ENCODE data around the gene SEC11A.

Gene SEC11A

DNA sequence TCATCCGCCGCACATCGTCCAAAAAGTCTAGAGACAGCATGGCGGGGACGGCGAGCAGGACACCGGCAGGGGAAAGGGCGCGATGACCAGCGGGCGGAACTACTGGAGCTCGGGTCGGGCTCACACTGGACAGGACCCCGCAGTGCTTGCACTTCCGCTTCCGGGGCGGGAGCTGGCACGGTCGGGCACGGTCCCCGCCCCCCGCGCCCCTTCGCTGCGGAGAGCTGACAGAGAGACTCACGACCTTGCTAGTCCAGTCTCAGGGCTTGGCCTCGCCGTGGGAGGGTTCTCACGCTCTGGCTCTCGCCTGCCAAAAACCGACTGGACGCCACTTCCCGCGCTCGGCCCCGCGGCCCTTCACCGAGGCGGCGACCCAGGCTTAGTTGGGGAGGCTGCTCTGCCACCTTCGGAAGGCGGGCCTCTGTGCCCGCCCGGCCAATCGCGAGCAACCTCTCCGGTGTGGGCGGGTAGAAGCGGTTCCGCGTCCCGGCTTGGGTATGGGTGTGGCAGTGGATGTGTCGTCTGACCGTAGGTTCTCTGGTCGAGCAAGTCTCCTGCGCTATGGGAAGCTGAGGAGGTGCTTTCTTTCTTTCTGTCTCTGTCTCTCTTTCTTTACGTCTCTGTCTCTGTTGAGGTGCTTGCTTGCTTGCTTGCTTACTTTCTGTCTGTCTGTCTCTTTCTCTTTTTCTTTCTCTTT is at the start of gene SEC11A:
Gene SEC11A (minus strand): TSS at position 104 of the 697 bp plus-strand sequence. CDS start 64 bp downstream, at position 40.
- H3K9me3 ChIP-seq (ENCODE audit: severe bottlenecking): no peaks in the 10 kb centered on the region
- TF ChIP-seq, protein P1, sequence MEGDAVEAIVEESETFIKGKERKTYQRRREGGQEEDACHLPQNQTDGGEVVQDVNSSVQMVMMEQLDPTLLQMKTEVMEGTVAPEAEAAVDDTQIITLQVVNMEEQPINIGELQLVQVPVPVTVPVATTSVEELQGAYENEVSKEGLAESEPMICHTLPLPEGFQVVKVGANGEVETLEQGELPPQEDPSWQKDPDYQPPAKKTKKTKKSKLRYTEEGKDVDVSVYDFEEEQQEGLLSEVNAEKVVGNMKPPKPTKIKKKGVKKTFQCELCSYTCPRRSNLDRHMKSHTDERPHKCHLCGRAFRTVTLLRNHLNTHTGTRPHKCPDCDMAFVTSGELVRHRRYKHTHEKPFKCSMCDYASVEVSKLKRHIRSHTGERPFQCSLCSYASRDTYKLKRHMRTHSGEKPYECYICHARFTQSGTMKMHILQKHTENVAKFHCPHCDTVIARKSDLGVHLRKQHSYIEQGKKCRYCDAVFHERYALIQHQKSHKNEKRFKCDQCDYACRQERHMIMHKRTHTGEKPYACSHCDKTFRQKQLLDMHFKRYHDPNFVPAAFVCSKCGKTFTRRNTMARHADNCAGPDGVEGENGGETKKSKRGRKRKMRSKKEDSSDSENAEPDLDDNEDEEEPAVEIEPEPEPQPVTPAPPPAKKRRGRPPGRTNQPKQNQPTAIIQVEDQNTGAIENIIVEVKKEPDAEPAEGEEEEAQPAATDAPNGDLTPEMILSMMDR (IDR thresholded peaks at IDR 0.05; ENCODE audit: low read depth, low read length): no peak
- H3K27ac ChIP-seq: peak within 1 kb of the TSS; percentile 94
- peak; percentile 95 for DNase-seq
- H3K4me3 ChIP-seq (ENCODE audit: low read depth, low read length): peak within 1 kb of the TSS; percentile 91
- H3K36me3 ChIP-seq: peaks cover 11% of the 10 kb centered on the region
- no peaks in the 10 kb centered on the region for H3K27me3 ChIP-seq (ENCODE audit: insufficient read depth, low read depth, severe bottlenecking)

DNA sequence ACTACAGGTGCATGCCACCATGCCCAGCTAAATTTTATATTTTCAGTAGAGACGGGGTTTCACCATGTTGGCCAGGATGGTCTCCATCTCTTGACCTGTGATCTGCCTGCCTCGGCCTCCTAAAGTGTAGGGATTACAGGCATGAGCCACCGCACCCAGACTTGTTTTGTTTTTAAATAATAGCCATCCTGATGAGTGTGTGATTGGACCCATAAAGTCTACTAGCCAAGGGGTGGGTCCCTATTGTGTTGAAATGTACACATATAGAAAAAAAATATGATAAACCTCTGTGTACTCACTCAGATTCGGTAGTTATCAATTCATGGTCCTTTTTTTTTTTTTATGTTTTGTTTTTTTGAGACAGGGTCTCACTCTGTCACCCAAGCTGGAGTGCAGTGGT is 49.7 kb upstream of the SEC11A start:
- Histone ChIP-seq H3K36me3 (peaks cover 54% of the 10 kb centered on the region), H3K4me3 (ENCODE audit: low read depth, low read length) (no peak overlapping the region), H3K9me3 (ENCODE audit: severe bottlenecking) (no peaks in the 10 kb centered on the region), H3K27me3 (ENCODE audit: insufficient read depth, low read depth, severe bottlenecking) (no peaks in the 10 kb centered on the region), H3K27ac (no peak overlapping the region)
- no peak for DNase-seq
- TF ChIP-seq, protein P1 (IDR thresholded peaks at IDR 0.05; ENCODE audit: low read depth, low read length): no peak

DNA sequence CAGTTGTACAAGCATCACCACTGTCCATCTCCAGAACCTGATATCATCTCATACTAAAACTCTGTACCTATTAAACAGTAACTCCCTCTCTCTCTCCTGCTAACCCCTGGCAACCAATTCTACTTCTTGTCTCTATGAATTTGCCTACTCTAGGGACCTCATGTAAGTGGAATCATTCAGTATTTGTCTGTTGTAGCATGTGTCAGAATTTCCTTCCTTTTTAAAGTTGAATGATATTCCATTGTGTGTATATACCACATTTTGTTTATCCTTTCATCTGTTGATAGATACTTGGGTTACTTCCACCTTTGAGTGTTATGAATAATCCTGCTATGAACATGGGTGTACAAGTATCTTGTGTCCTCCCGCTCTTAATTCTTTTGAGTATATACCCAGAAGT is 49.0 kb upstream of the SEC11A start:
- H3K36me3 ChIP-seq: peaks cover 50% of the 10 kb centered on the region
- TF ChIP-seq, protein P1 (IDR thresholded peaks at IDR 0.05; ENCODE audit: low read depth, low read length): no peak
- no peaks in the 10 kb centered on the region for H3K27me3 ChIP-seq (ENCODE audit: insufficient read depth, low read depth, severe bottlenecking)
- no peak for DNase-seq
- no peaks in the 10 kb centered on the region for H3K9me3 ChIP-seq (ENCODE audit: severe bottlenecking)
- H3K4me3 ChIP-seq (ENCODE audit: low read depth, low read length): no peak overlapping the region
- no peak overlapping the region for H3K27ac ChIP-seq

DNA sequence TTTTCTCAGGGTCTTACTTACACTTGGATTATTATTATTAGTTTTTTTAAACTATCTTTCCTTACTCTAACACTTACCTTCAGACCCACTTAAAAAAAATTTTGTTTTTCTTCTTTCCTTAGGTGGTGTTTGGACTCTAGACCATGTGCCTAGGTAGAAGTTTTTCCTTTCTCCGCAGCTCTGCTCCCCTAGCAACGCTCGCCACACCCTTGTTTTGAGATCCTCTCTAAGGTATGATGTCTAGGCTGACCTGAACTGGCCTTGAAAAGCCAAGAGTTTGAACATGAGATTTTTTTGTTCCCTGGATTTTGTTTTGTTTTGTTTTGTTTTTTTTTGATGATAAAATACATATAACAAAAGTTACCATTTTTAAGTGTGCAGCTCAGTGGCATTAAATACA is 48.6 kb upstream of the SEC11A start:
- H3K27ac ChIP-seq: no peak overlapping the region

DNA sequence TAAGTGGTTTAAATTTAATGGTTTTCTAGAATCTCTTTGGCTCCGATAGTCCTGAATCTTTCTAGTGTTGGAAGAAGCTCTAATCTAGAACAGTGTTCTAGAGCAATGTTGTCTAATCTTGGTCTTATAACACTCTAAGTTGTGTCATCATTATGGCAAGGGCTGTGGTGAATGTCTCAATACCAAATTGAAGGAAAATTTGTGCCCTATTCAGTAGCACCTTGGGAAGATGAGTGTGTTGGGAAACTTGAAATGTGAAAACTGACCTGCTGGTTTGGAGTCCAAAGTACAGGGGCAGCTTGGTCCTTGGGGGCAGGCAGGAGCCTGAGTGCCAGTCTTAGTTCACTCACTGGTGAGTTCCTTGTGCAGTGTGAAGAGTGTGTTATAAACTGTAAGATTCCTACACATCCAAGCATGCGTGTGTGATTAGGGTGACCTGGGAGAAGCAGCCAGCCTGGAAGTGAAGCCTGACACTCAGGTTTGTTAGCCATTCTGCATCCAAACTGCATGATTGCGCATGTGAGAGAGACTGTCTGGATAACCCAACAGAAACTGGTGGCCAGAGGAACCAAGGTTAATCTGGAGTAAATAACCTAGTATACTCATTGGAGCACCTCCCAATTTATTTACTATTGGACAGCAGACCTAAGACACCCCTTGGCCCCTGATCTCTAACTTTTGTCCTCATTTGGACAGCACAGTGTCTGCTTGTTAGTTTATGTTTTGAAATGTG is 47.1 kb upstream of the SEC11A start:
- Histone ChIP-seq H3K27me3 (ENCODE audit: insufficient read depth, low read depth, severe bottlenecking) (no peaks in the 10 kb centered on the region), H3K27ac (no peak overlapping the region; the same call in 1 of the 2 replicates), H3K9me3 (ENCODE audit: severe bottlenecking) (no peaks in the 10 kb centered on the region), H3K4me3 (ENCODE audit: low read depth, low read length) (no peak overlapping the region), H3K36me3 (peaks cover 32% of the 10 kb centered on the region)
- DNase-seq: no peak
- TF ChIP-seq, protein P1 (IDR thresholded peaks at IDR 0.05; ENCODE audit: low read depth, low read length): no peak

More for the DNA sequence above, 48.6 kb upstream of the SEC11A start:
- DNase-seq: no peak
- TF ChIP-seq, protein P1 (IDR thresholded peaks at IDR 0.05; ENCODE audit: low read depth, low read length): no peak
- Histone ChIP-seq H3K9me3 (ENCODE audit: severe bottlenecking) (no peaks in the 10 kb centered on the region), H3K4me3 (ENCODE audit: low read depth, low read length) (no peak overlapping the region), H3K27me3 (ENCODE audit: insufficient read depth, low read depth, severe bottlenecking) (no peaks in the 10 kb centered on the region), H3K36me3 (peaks cover 46% of the 10 kb centered on the region)

Data from WERI-Rb-1 (cell line).